HCEC 1CT (cell line): ENCODE data around the gene NEK11.
A peak's percentile ranks its signal among the peaks of the same experiment; 100 is the strongest.
"Not testable (repeated sequence)": the region's sequence is repeated elsewhere in the genome, so short reads cannot be mapped to it uniquely, and the experiment has no call there.

Source experiments
- DNase-seq: peaks from one replicate; pipeline ENCODE4 v3.0.0-alpha.2; 2017

Gene NEK11

GRCh38 chr3:131371688-131372066 lies 345.0 kb downstream of the NEK11 start:
- no peak for DNase-seq

- DNase-seq: no peak
Observed at GRCh38 chr3:131374741-131375140, 348.1 kb downstream of the NEK11 start.

GRCh38 chr3:131380821-131381444 lies 354.3 kb downstream of the NEK11 start:
- DNase-seq: not testable (repeated sequence)

- peak; percentile 99 for DNase-seq
Observed at GRCh38 chr3:131381445-131382291, 355.0 kb downstream of the NEK11 start, which contains the start of gene NUDT16. NUDT16 (plus strand) TSS chr3:131381774; CDS start chr3:131381805, 31 bp downstream.

GRCh38 chr3:131386429-131387165 lies 359.9 kb downstream of the NEK11 start:
- DNase-seq: no peak

- no peak for DNase-seq
Observed at GRCh38 chr3:131387796-131388489, 361.3 kb downstream of the NEK11 start.

GRCh38 chr3:131388490-131388799 lies 361.8 kb downstream of the NEK11 start:
- peak; percentile 29 for DNase-seq

GRCh38 chr3:131390331-131390730 lies 363.7 kb downstream of the NEK11 start:
- DNase-seq: no peak

GRCh38 chr3:131393051-131393450 lies 366.4 kb downstream of the NEK11 start:
- DNase-seq: no peak

GRCh38 chr3:131393868-131394267 lies 367.2 kb downstream of the NEK11 start:
- DNase-seq: no peak

GRCh38 chr3:131394400-131394799 lies 367.7 kb downstream of the NEK11 start:
- DNase-seq: no peak

GRCh38 chr3:131396170-131396569 lies 369.5 kb downstream of the NEK11 start:
- no peak for DNase-seq

- DNase-seq: no peak
Observed at GRCh38 chr3:131397889-131398288, 371.2 kb downstream of the NEK11 start.
